ENCODE data around the gene ARMC7. TPM values are rescaled to one million over a fixed set of nuclear protein-coding genes. Genes with fewer than 3 reads are reported as not detected.

The ARMC7 gene
- total RNA-seq, 4 donors from 2014 or later: 0.29 to 9.2 (median 2.0) TPM

GRCh38 chr17:75079023-75079373, 30.8 kb upstream of the ARMC7 start:
- Histone ChIP-seq H3K27ac (no peak overlapping the region), H3K4me3 (no peak overlapping the region), H3K27me3 (no peaks in the 10 kb centered on the region), H3K4me1 (peaks cover 0 to 5% of the 10 kb centered on the region in 2 donors), H3K9me3 (no peaks in the 10 kb centered on the region), H3K36me3 (no peaks in the 10 kb centered on the region)
- intact Hi-C loops (cut with DNase I; ENCODE audit: low total_unique reads): no loop called here
- TF ChIP-seq CTCF (IDR thresholded peaks at IDR 0.05) (no peak), POLR2A (IDR thresholded peaks at IDR 0.05) (no peak)
- no peak for DNase-seq

GRCh38 chr17:75081611-75082540, 27.9 kb upstream of the ARMC7 start:
- no peak for DNase-seq
- no peaks in the 10 kb centered on the region for H3K9me3 ChIP-seq
- H3K27me3 ChIP-seq: no peaks in the 10 kb centered on the region

GRCh38 chr17:75082683-75083082, 27.1 kb upstream of the ARMC7 start:
- H3K27ac ChIP-seq: no peak overlapping the region
- intact Hi-C loops (cut with DNase I; ENCODE audit: low total_unique reads): no loop called here
- H3K9me3 ChIP-seq: no peaks in the 10 kb centered on the region
- H3K4me3 ChIP-seq: no peak overlapping the region
- H3K27me3 ChIP-seq: no peaks in the 10 kb centered on the region
- no peak for DNase-seq
- no peaks in the 10 kb centered on the region for H3K4me1 ChIP-seq
- TF ChIP-seq POLR2A (IDR thresholded peaks at IDR 0.05) (no peak), CTCF (IDR thresholded peaks at IDR 0.05) (no peak)
- H3K36me3 ChIP-seq: no peaks in the 10 kb centered on the region

More at GRCh38 chr17:75081611-75082540, 27.9 kb upstream of the ARMC7 start:
- TF ChIP-seq POLR2A (IDR thresholded peaks at IDR 0.05): no peak
- no peak for TF ChIP-seq CTCF (IDR thresholded peaks at IDR 0.05)
- intact Hi-C loops (cut with DNase I; ENCODE audit: low total_unique reads): no loop called here
- no peak overlapping the region for H3K27ac ChIP-seq
- H3K4me3 ChIP-seq: no peak overlapping the region
- H3K4me1 ChIP-seq: peaks cover 0 to 4% of the 10 kb centered on the region in 2 donors
- no peaks in the 10 kb centered on the region for H3K36me3 ChIP-seq

- Histone ChIP-seq H3K4me3 (no peak overlapping the region), H3K27ac (no peak overlapping the region), H3K9me3 (no peaks in the 10 kb centered on the region), H3K27me3 (no peaks in the 10 kb centered on the region), H3K36me3 (no peaks in the 10 kb centered on the region), H3K4me1 (peaks cover 0 to 7% of the 10 kb centered on the region in 2 donors)
- intact Hi-C loops (cut with DNase I; ENCODE audit: low total_unique reads): no loop called here
- no peak for TF ChIP-seq POLR2A (IDR thresholded peaks at IDR 0.05)
- TF ChIP-seq CTCF (IDR thresholded peaks at IDR 0.05): no peak
- DNase-seq: no peak
These were observed 25.6 kb upstream of the ARMC7 start for GRCh38 chr17:75084039-75084660.

Measured in uterus (tissue), 4 donors.